ENCODE results near the gene CIP2A. TPM values are rescaled to one million over a fixed set of nuclear protein-coding genes. Genes with fewer than 3 reads are reported as not detected.

The CIP2A gene
- total and polyA plus RNA-seq, 4 donors: 0.62 to 44.9 (median 0.95) TPM

DNA sequence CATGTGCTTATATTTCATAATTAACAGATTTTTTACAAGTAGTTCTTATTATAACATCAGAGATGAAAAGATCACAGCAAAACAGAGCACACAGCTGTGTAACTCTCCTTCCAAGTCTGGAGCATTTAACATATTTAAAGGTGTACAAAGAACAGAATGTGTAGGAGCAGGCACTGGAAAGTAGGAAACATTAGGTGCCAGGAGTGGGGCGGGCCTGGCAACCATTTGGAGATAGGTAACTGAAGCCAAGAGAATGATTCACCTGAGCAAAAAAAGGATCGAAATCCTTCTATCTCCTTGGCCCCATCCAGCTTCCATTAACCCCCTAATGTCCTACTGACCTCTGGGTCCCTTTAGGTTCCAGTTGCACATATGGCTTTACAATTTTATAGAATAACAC lies 76.6 kb downstream of the CIP2A start:
- Histone ChIP-seq H3K9me3 (ENCODE audit: control insufficient read depth in 4 of 4, low read length in 3 of 4) (no peaks in the 10 kb centered on the region), H3K36me3 (ENCODE audit: control insufficient read depth in 4 of 4, insufficient read depth in 3 of 4, low read depth in 1 of 4, low read length in 3 of 4) (no peaks in the 10 kb centered on the region), H3K27ac (ENCODE audit: low read depth in 1 of 2, low read length in 2 of 2) (no peak overlapping the region), H3K4me1 (ENCODE audit: control insufficient read depth in 4 of 4, insufficient read depth in 4 of 4, low read length in 3 of 4) (no peaks in the 10 kb centered on the region), H3K4me3 (ENCODE audit: low read depth in 1 of 3, low read length in 3 of 3) (no peak overlapping the region), H3K9ac (ENCODE audit: low read depth in 1 of 2, low read length in 2 of 2) (no peak overlapping the region), H3K27me3 (ENCODE audit: control insufficient read depth in 4 of 4, insufficient read depth in 4 of 4, low read length in 3 of 4) (peaks cover 0 to 9% (median 1%) of the 10 kb centered on the region in 4 donors)
- TF ChIP-seq, protein P1, sequence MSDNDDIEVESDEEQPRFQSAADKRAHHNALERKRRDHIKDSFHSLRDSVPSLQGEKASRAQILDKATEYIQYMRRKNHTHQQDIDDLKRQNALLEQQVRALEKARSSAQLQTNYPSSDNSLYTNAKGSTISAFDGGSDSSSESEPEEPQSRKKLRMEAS (IDR thresholded peaks at IDR 0.05): no peak
- TF ChIP-seq HNF4A (conservative IDR thresholded peaks at IDR 0.05) (no peak), RXRA (IDR thresholded peaks at IDR 0.05) (no peak), TAF1 (conservative IDR thresholded peaks at IDR 0.05) (no peak), GABPA (IDR thresholded peaks at IDR 0.05 in 1 of 2, conservative IDR thresholded peaks at IDR 0.05 in 1 of 2) (no peak), HNF4G (IDR thresholded peaks at IDR 0.05) (no peak), JUND (IDR thresholded peaks at IDR 0.05) (no peak), REST (IDR thresholded peaks at IDR 0.05) (no peak), EGR1 (IDR thresholded peaks at IDR 0.05; ENCODE audit: low read depth in 2 of 2) (no peak), YY1 (IDR thresholded peaks at IDR 0.05) (no peak), ATF3 (IDR thresholded peaks at IDR 0.05) (no peak), NR2F2 (IDR thresholded peaks at IDR 0.05) (no peak), FOXA1 (IDR thresholded peaks at IDR 0.05) (no peak), RAD21 (IDR thresholded peaks at IDR 0.05) (no peak), FOXA2 (IDR thresholded peaks at IDR 0.05) (no peak)
- TF ChIP-seq, protein P2, sequence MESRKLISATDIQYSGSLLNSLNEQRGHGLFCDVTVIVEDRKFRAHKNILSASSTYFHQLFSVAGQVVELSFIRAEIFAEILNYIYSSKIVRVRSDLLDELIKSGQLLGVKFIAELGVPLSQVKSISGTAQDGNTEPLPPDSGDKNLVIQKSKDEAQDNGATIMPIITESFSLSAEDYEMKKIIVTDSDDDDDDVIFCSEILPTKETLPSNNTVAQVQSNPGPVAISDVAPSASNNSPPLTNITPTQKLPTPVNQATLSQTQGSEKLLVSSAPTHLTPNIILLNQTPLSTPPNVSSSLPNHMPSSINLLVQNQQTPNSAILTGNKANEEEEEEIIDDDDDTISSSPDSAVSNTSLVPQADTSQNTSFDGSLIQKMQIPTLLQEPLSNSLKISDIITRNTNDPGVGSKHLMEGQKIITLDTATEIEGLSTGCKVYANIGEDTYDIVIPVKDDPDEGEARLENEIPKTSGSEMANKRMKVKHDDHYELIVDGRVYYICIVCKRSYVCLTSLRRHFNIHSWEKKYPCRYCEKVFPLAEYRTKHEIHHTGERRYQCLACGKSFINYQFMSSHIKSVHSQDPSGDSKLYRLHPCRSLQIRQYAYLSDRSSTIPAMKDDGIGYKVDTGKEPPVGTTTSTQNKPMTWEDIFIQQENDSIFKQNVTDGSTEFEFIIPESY (IDR thresholded peaks at IDR 0.05): no peak
- TF ChIP-seq, protein P3, sequence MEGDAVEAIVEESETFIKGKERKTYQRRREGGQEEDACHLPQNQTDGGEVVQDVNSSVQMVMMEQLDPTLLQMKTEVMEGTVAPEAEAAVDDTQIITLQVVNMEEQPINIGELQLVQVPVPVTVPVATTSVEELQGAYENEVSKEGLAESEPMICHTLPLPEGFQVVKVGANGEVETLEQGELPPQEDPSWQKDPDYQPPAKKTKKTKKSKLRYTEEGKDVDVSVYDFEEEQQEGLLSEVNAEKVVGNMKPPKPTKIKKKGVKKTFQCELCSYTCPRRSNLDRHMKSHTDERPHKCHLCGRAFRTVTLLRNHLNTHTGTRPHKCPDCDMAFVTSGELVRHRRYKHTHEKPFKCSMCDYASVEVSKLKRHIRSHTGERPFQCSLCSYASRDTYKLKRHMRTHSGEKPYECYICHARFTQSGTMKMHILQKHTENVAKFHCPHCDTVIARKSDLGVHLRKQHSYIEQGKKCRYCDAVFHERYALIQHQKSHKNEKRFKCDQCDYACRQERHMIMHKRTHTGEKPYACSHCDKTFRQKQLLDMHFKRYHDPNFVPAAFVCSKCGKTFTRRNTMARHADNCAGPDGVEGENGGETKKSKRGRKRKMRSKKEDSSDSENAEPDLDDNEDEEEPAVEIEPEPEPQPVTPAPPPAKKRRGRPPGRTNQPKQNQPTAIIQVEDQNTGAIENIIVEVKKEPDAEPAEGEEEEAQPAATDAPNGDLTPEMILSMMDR (IDR thresholded peaks at IDR 0.05; ENCODE audit: low read depth, low read length, missing input control): no peak
- whole genome bisulfite sequencing: 71% methylated on average over 2 of the region's 2 CpGs
- DNase-seq (ENCODE audit: low spot score): no peak

GRCh38 chr3:108511490-108511889 lies 77.7 kb downstream of the CIP2A start:
- no peaks in the 10 kb centered on the region for H3K4me1 ChIP-seq (ENCODE audit: control insufficient read depth in 4 of 4, insufficient read depth in 4 of 4, low read length in 3 of 4)
- H3K27me3 ChIP-seq (ENCODE audit: control insufficient read depth in 4 of 4, insufficient read depth in 4 of 4, low read length in 3 of 4): peaks cover 0 to 9% (median 1%) of the 10 kb centered on the region in 4 donors
- DNase-seq (ENCODE audit: low spot score): no peak
- H3K9me3 ChIP-seq (ENCODE audit: control insufficient read depth in 4 of 4, low read length in 3 of 4): no peaks in the 10 kb centered on the region
- no peak overlapping the region for H3K27ac ChIP-seq (ENCODE audit: low read depth in 1 of 2, low read length in 2 of 2)
- H3K4me3 ChIP-seq (ENCODE audit: low read depth in 1 of 3, low read length in 3 of 3): no peak overlapping the region
- no peak overlapping the region for H3K9ac ChIP-seq (ENCODE audit: low read depth in 1 of 2, low read length in 2 of 2)
- H3K36me3 ChIP-seq (ENCODE audit: control insufficient read depth in 4 of 4, insufficient read depth in 3 of 4, low read depth in 1 of 4, low read length in 3 of 4): no peaks in the 10 kb centered on the region
- no peak for TF ChIP-seq YY1 (IDR thresholded peaks at IDR 0.05)
- TF ChIP-seq, protein P1 (IDR thresholded peaks at IDR 0.05): no peak
- no peak for TF ChIP-seq ATF3 (IDR thresholded peaks at IDR 0.05)
- TF ChIP-seq FOXA2 (IDR thresholded peaks at IDR 0.05): no peak
- TF ChIP-seq HNF4G (IDR thresholded peaks at IDR 0.05): no peak
- TF ChIP-seq, protein P2 (IDR thresholded peaks at IDR 0.05): no peak
- no peak for TF ChIP-seq NR2F2 (IDR thresholded peaks at IDR 0.05)
- TF ChIP-seq SP1 (IDR thresholded peaks at IDR 0.05): no peak
- no peak for TF ChIP-seq TAF1 (conservative IDR thresholded peaks at IDR 0.05)
- no peak for TF ChIP-seq JUND (IDR thresholded peaks at IDR 0.05)
- no peak for TF ChIP-seq RAD21 (IDR thresholded peaks at IDR 0.05)
- TF ChIP-seq FOXA1 (IDR thresholded peaks at IDR 0.05): no peak
